Skeletal muscle cell (primary cell): ENCODE results near the gene ATG2B.

Experiments
- DNase-seq: peaks from one replicate; pipeline ENCODE4 v3.0.0-alpha.2; 2010; ENCODE audit warnings: low read depth
- H3K4me3 ChIP-seq: 2 replicates; pipeline ENCODE4 v1.5.1; 2011; ENCODE audit warnings: low read depth, mild to moderate bottlenecking, control low read depth, low read length, moderate library complexity

The ATG2B gene

GRCh38 chr14:96318836-96319235 lies 44.3 kb downstream of the ATG2B start:
- no peak for DNase-seq
- H3K4me3 ChIP-seq: no peak overlapping the region

GRCh38 chr14:96316087-96316486 lies 47.1 kb downstream of the ATG2B start:
- no peak for DNase-seq
- H3K4me3 ChIP-seq: no peak overlapping the region

GRCh38 chr14:96310906-96311305 lies 52.2 kb downstream of the ATG2B start:
- H3K4me3 ChIP-seq: no peak overlapping the region
- DNase-seq: no peak

GRCh38 chr14:96309896-96310330 lies 53.2 kb downstream of the ATG2B start:
- no peak for DNase-seq
- H3K4me3 ChIP-seq: no peak overlapping the region

- no peak for DNase-seq
- no peak overlapping the region for H3K4me3 ChIP-seq
Observed at GRCh38 chr14:96309133-96309895, 53.8 kb downstream of the ATG2B start.

GRCh38 chr14:96307434-96307833 lies 55.7 kb downstream of the ATG2B start:
- DNase-seq: no peak
- no peak overlapping the region for H3K4me3 ChIP-seq

- H3K4me3 ChIP-seq: no peak overlapping the region
- DNase-seq: no peak
Observed at GRCh38 chr14:96304956-96305355, 58.2 kb downstream of the ATG2B start.

GRCh38 chr14:96303981-96304380 lies 59.2 kb downstream of the ATG2B start:
- DNase-seq: peak; percentile 44
- H3K4me3 ChIP-seq: no peak overlapping the region

- no peak for DNase-seq
- no peak overlapping the region for H3K4me3 ChIP-seq
Observed at GRCh38 chr14:96299441-96299840, 63.7 kb downstream of the ATG2B start.

- no peak for DNase-seq
- H3K4me3 ChIP-seq: no peak overlapping the region
Observed at GRCh38 chr14:96297997-96298515, 65.1 kb downstream of the ATG2B start.

- no peak overlapping the region for H3K4me3 ChIP-seq
- no peak for DNase-seq
Observed at GRCh38 chr14:96297000-96297399, 66.1 kb downstream of the ATG2B start.

- no peak for DNase-seq
Observed at GRCh38 chr14:96294246-96294645, 68.9 kb downstream of the ATG2B start.

GRCh38 chr14:96287856-96288255 lies 75.3 kb downstream of the ATG2B start:
- no peak for DNase-seq
- no peak overlapping the region for H3K4me3 ChIP-seq

More at GRCh38 chr14:96294246-96294645, 68.9 kb downstream of the ATG2B start:
- H3K4me3 ChIP-seq: no peak overlapping the region

GRCh38 chr14:96286251-96286650 lies 76.9 kb downstream of the ATG2B start:
- no peak for DNase-seq
- no peak overlapping the region for H3K4me3 ChIP-seq

- no peak overlapping the region for H3K4me3 ChIP-seq
- DNase-seq: peak; percentile 43
Observed at GRCh38 chr14:96285667-96286066, 77.5 kb downstream of the ATG2B start.

- H3K4me3 ChIP-seq: no peak overlapping the region
- no peak for DNase-seq
Observed at GRCh38 chr14:96284430-96284829, 78.7 kb downstream of the ATG2B start.

GRCh38 chr14:96284008-96284407 lies 79.1 kb downstream of the ATG2B start:
- no peak for DNase-seq
- H3K4me3 ChIP-seq: no peak overlapping the region

- no peak for DNase-seq
- H3K4me3 ChIP-seq: no peak overlapping the region
Observed at GRCh38 chr14:96281486-96281885, 81.7 kb downstream of the ATG2B start.

GRCh38 chr14:96280104-96280503 lies 83.0 kb downstream of the ATG2B start:
- DNase-seq: no peak
- H3K4me3 ChIP-seq: no peak overlapping the region

- H3K4me3 ChIP-seq: no peak overlapping the region
- DNase-seq: no peak
Observed at GRCh38 chr14:96279564-96279963, 83.6 kb downstream of the ATG2B start.

- no peak for DNase-seq
Observed at GRCh38 chr14:96277890-96278289, 85.3 kb downstream of the ATG2B start.

More at GRCh38 chr14:96277890-96278289, 85.3 kb downstream of the ATG2B start:
- H3K4me3 ChIP-seq: no peak overlapping the region
